Measurements from ENCODE around the gene WFIKKN2.

The WFIKKN2 gene

GRCh38 chr17:50808888-50809287, 26.5 kb upstream of the WFIKKN2 start:
- DNase-seq: no peak

- no peak for DNase-seq
Measured at GRCh38 chr17:50813583-50813982, 21.8 kb upstream of the WFIKKN2 start.

GRCh38 chr17:50815400-50815799, 20.0 kb upstream of the WFIKKN2 start:
- no peak for DNase-seq

- DNase-seq: no peak
Measured at GRCh38 chr17:50816271-50816670, 19.1 kb upstream of the WFIKKN2 start.

- no peak for DNase-seq
Measured at GRCh38 chr17:50816771-50817751, 18.3 kb upstream of the WFIKKN2 start.

- no peak for DNase-seq
Measured at GRCh38 chr17:50817838-50818237, 17.5 kb upstream of the WFIKKN2 start.

- DNase-seq: no peak
Measured at GRCh38 chr17:50818261-50818660, 17.1 kb upstream of the WFIKKN2 start.

- no peak for DNase-seq
Measured at GRCh38 chr17:50818921-50819657, 16.3 kb upstream of the WFIKKN2 start.

- no peak for DNase-seq
Measured at GRCh38 chr17:50820651-50821050, 14.7 kb upstream of the WFIKKN2 start.

GRCh38 chr17:50822550-50822949, 12.8 kb upstream of the WFIKKN2 start:
- DNase-seq: no peak

GRCh38 chr17:50824429-50824828, 11.0 kb upstream of the WFIKKN2 start:
- no peak for DNase-seq

- DNase-seq: no peak
Measured at GRCh38 chr17:50825188-50825587, 10.2 kb upstream of the WFIKKN2 start.

- DNase-seq: no peak
Measured at GRCh38 chr17:50828508-50829170, 6.7 kb upstream of the WFIKKN2 start.

- DNase-seq: no peak
Measured at GRCh38 chr17:50829332-50829731, 6.1 kb upstream of the WFIKKN2 start.

GRCh38 chr17:50830352-50830751, 5.0 kb upstream of the WFIKKN2 start:
- no peak for DNase-seq

- peak; percentile 57 for DNase-seq
Measured at GRCh38 chr17:50830994-50831393, 4.4 kb upstream of the WFIKKN2 start.

- no peak for DNase-seq
Measured at GRCh38 chr17:50831471-50831928, 3.9 kb upstream of the WFIKKN2 start.

- DNase-seq: no peak
Measured at GRCh38 chr17:50832267-50832863, 3.0 kb upstream of the WFIKKN2 start.

GRCh38 chr17:50832864-50833381, 2.5 kb upstream of the WFIKKN2 start:
- no peak for DNase-seq

- no peak for DNase-seq
Measured at GRCh38 chr17:50833510-50834428, 1.6 kb upstream of the WFIKKN2 start.

Measured in NCI-H2227 treated with DMSO at 0.1 percent for 48 hours (cell line).